Dermis blood vessel endothelial cell (primary cell): ENCODE results near the gene CGRRF1. TPM values are rescaled to one million over a fixed set of nuclear protein-coding genes. Genes with fewer than 3 reads are reported as not detected.

Experiments used
- DNase-seq: peaks from one replicate; pipeline ENCODE4 v3.0.0; 2010
- total RNA-seq: library from RNA; depleted of rRNA; stranded (reverse); fragments of >200 nt; gene quantifications from 2 replicates; pipeline ENCODE4 v1.2.3, GENCODE V29; 2014

Gene CGRRF1
- total RNA-seq, 1 donor from 2014 or later: 20.8 TPM

DNA sequence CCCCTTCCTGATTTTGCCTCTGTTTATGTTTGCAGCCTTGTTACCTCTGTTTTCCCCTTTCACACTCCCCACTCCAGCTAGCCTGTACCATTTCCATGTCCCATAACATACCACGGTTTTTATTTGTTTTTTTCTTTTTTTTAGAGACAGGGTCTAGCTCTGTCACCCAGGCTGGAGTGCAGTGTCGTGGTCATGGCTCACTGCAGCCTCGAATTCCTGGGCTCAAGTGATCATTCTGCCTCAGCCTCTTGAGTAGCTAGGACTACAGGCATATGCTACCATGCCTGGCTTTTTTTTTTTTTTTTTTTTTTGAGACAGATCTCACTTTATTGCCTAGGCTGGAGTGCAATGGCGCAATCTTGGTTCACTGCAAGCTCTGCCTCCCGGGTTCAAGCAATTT lies 38.8 kb downstream of the CGRRF1 start:
- no peak for DNase-seq

DNA sequence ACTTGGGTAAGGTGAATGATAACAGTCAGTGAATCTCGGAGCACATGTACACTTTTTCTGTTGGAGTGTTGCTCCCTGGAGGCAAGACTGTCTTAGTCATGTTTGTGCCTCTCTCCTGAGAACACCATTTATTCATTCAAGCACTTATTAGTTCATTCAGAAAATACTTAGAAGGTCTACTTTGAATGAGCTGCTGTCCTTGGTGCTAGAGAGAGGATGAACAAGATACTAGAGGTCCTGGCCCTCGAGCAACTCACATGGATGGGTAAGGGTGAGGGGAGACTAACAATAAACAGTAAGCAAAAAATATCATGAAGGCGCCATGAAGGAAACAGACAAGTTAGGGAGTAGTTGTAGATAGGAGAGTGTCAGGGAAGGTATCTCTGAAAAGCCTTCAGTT lies 40.2 kb downstream of the CGRRF1 start:
- DNase-seq: peak; percentile 30

DNA sequence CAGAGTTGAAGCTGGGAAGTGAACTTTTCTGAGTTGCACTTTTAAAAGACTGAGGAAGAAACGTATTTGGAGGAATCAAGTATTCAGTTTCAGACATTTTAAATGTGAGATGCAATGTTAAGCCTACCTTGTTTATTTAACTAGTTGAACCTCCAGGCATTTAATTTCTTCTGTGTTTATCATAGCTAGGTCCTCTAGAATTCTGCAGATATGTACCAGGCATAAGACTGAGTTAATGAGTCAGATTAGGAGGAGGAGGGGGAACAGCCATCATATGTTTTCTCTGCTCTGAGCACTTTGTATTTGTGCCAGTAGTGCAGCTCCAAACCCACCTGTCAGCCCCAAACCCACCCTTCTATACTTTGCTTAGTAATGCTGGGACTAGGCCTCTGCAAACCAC lies 40.8 kb downstream of the CGRRF1 start:
- DNase-seq: no peak

DNA sequence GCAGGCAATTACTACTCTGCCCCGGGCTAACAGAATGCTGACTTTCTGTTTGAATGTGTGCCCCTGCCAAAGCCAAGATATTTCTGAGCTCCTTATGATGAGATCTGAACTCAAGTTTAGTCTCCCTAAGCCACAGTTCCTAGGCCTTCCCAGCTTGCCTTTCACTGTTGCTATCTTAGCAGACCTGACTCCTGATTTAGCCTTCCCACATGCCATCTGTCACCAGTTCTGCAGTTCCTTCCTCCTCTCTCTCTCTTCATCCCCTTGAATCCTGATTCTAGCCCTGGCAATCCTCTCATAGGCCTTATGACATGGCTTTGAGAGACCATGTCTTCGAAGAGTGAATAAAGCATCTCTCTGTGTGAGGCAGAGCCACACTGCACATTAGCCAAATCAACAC lies 44.7 kb downstream of the CGRRF1 start:
- DNase-seq: no peak

DNA sequence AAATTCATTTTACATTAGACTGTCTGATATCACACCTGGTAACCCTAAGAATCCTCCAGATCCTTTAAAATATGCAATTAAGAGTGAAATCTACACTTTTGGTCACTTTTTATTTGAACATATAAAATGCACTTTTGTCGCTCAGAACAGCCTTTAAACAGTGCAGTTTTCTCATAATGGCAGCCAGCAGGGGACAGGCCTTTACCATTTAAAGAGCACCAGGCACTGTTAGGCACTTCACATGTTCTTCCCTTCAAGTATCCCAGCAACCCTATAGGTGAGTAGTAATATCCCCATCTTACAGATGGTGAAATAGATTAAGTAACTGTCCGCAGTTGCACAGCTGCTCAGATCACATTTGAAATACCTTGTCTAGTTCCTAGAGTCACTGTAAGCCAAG lies 45.9 kb downstream of the CGRRF1 start:
- peak; percentile 20 for DNase-seq

DNA sequence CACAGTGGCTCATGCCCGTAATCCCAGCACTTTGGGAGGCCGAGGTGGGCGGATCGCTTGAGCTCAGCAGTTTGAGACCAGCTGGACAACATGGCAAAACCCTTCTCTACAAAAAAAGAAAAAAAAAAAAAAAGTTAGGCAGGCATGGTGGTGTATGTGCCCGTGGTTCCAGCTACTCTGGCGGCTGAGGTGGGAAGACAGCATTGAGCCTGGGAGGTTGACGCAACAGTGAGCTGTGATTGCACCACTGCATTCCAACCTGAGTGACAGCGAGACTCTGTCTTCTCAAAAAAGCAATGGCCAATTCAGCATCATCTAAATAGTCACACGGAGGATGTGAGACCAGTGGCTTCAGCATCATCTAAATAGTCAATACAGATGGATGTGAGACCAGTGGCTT lies 46.8 kb downstream of the CGRRF1 start:
- DNase-seq: no peak

DNA sequence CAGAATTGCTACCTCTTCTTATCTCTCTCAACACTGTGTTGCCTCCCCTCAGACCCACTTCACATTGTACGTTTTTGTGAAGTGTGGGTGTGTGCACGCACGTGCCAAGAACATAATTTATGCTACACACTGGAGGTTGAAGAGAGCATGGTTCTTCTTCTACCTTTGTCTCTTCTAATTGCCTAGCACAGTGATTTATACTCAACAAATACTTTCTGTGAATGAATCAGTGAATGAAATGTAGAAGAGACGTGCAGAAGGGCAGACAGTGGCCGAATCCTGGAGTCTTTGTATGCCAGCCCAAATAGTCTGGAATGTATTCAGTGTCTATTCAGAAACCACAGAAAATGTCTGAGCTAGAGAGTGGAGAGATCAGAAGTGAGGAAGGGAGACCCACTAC lies 52.6 kb downstream of the CGRRF1 start:
- no peak for DNase-seq

DNA sequence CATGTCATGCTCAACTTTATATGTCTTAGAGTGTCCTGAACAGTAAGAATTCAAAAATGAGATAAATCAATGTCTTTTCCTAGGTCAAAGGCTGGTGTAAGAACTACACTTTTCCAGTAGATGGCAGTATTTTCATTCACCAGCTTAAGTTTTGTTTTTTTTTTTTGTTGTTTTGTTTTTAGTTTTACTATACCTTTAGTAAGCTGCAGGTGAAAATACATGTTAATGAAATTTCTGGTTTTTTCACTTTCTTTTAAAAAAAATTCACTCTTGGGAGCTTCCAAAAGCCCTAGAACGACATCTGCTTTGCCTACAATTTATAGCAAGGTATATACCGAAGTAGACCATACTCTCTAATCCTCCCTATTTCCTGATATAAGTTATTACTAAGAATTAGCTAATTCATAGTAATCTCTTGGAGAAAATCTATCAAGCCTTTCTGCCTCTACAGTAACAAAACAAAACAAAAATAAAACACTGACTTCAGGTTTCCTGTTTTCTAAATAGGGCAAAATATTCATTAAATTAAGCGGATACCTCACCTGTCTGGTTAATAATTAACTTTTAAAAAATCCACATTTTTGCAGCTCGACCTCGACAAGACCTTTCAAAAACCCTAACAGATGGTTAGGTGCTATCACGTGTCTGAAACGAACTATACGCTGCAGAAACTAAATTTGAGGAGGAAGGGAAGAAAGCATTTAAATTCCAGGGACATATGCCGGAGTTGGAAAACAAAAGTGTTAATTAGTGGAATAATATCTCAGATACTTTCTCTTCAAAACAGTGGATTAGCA lies 54.6 kb downstream of the CGRRF1 start:
- DNase-seq: peak; percentile 73

DNA sequence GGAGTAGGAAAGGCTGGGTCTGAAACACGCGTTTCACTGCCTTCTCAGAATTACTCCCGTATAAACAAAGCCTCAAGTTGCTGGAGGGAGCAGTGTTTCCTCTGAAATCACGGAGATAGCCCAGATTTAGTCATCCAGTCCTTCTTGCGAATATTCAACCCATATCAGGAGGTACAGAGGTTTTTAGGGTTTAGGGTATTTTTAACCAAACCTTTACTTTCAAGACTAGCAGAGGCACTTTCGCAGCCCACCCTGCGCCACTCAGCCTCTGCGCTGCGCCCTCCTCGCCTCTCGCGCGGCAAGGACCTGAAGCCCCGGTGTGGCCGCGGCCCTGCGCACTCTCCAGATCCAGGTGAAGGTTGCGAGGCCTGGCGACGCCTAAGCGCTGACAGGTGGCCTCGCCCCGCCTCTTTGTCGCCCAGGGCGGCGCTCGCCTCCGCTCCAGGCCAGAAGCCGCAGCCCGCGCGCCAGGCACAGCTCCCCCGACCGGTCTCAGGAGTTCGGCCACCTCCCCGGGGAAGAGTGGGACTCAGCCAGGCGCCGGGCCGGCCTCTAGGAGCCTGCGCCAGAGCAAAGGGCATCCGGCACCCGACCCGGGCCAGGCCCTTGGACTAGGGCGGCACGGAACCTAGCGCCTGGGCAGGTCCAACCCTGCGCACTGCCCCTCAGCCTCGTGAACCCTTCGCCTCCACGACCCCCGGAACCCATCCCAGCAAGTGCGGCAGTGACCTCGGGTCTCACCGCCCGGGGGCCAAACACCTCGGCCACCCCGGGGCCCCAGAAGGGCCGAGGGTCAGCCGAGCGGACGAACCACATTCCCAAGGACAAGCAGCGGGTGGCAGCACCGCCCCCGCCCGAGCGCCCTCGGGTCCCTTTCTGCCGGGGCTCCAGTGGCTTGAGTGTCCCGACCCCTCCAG lies 55.4 kb downstream of the CGRRF1 start:
- peak; percentile 68 for DNase-seq

DNA sequence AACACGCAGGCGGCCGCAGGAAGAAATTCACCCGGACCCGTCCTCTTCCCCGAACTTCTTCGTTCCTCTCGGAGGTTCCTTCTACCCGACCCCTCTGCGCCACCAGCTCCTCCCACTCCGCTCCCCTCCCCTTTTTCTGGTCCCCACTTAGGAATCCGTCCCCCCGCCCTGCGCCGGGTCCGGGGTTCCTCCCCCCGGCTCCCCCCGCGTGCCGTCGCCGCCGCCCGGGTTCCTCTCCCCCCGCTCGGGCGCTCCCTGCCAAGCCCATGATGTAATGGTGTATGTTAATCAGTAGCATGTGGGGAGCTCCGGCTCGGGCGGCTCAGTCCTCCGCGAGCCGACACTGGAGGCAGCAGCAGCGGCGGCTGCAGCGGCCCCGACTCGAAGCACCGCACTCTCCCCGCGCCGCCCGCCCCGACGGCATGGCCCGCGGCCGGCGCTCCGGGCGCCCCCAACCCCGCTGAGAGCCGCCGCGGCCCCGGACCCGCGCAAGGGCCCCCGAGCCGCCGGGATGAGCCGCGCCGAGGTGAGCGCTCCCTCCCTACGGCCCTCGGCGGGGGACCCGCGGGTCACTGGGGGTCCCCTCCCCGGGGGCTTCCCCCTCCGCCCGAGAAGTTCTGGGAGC lies 56.2 kb downstream of the CGRRF1 start:
- peak; percentile 94 for DNase-seq

DNA sequence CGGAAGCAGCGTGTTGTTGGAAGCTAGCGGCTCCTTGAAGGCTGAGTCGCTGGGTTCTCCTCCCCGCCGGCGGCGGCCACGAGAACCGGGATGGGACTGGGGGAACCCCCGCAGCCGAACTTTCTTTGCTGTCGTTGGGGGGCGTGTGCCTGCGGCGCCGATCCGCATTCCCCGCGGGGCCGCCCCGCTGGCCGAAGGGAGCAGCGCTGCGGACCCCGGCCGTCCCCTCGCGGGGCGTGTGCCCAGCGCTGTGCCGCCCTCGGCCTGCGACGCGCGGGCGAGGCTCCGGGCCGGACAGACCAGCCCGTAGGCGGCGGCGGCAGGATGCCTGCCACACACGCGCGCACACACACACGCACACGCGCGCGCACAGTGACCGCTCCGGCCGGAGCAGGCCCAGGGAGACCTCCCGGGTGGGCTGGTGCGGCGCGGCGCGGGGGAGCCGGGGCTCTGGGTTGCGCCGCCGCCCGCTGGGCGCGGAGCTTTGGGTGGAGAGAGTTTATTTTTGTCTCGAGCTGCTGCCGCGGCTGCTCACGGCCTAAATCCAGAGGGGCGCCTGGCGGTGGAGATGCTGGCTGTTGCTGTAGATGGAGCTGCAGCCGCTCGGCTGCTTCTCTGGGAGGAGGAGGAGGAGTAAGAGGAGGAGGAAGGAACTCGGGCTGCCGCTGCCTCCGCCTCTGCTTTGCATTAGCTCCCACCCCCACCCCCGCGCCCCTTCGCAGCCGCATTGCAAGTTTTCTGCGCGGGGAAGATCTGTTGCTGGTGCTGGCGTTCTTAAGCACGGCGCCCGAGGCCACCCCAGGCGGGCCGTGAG lies 56.9 kb downstream of the CGRRF1 start, which contains the start of gene SAMD4A:
SAMD4A (plus strand) TSS at position 719 of the 814 bp plus-strand sequence. CDS start 789 bp downstream, outside the sequence.
- peak; percentile 88 for DNase-seq

DNA sequence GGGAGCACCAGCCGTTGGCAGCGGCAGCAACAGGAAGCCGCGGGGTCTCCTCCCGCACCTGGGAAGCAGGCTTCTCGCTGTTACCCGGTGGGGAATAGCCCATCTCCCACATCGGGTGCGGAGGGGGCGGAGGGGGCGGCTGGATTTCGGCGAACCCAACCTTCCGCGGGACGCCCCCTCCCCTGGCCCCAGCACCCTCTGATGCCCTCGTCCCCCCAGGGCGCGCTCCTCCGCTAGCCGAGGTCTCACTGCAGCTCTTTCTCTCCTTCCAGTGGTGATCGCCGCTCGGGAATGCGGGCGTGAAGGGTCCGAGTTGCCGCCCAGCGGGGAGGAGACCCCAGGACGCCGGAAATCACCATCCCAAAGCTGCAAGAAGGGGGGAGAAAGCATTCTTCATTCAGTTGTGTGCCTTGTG lies 57.5 kb downstream of the CGRRF1 start:
- DNase-seq: peak; percentile 44

DNA sequence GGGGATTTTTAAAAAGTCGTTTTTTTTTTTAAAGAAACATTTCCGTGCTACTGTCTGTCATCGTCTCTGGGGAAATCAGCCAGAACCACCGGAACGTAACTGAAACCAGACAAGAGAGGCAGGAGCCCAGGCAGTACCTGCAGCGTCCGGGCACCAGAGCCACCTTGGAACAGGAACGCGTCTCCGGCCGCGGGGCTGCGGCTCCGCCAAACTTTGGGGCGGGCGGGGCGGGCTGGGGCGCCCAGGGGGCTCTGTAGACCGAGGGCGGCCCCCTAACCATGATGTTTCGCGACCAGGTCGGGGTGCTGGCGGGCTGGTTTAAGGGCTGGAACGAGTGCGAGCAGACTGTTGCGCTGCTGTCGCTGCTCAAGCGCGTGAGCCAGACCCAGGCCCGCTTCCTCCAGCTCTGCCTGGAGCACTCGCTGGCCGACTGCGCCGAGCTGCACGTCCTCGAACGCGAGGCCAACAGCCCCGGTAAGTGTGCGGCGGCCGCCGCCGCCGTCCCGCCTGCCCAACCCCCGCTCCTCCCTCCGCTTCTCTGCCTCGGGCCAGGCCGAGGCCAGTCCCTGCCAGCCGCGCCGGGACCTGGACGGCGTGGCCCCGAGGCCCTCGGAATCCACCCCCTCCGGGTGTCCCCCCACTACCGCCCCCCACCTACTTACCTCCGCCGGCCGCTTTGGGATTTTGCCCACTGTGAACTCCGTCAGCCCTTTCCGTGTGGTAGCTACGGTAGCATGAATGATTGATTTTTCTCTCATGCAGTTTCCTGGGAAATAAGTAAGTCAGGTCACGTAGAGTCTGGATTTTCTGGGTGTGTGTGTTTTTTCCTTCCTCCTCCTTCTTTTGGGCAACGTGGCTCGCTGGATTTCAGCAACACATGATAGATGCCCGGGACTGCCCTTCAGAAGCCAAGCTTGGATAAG lies 58.2 kb downstream of the CGRRF1 start:
- DNase-seq: peak; percentile 58

DNA sequence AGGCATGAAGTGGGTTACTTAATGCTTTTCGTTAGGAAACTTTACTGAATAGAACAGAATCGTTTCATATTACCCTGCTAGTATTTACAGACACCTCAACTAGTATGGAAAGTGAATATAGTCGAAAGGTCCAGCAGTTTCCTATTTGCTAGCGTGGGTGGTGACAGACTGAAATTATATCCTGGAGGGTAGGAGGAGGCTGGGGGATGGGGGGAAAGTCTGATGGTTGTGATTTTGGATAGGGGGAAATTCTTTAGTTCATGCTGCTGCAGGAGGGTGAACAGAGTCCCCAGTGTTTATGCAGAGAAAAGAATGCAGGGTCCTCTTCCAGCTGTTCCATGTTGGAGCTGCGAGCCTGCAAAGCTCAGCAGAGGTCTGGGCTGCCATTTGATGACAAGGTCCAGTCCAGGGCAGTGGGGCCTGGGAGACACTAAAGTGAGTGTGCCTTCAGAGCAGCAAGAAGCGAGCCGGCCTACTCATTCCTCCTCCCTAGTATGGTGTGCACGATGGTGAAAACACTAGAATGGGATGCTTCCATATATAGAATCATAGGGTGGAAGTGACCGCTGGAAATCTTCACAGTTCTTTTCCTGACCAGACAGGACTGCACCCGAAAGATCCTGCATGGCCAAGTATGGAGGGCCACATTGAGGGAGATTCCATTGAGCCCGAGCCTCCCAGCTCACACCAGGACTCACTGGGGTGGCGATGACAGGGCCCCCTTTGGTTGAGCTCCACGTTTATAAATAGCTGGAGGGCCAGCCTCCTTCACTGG lies 59.3 kb downstream of the CGRRF1 start:
- DNase-seq: peak; percentile 49

DNA sequence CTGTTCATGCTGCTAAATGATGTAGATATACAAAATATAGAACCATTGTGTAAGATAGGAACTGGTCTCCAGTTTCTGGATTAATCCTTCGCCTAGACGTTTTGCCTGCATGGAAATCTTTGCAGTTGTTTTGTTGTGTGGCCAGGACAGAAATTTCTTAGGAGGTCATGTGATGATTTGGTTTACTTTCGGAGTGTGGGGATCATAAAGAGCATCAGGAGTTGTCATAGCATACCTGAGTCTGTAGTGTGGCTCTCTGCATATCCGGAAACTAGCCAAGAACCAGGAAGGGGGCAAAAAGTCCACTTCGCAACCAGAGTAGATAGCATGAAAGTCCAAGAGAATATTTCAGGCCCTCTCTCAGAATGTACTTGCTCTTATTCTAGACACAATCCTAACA lies 60.3 kb downstream of the CGRRF1 start:
- DNase-seq: no peak

DNA sequence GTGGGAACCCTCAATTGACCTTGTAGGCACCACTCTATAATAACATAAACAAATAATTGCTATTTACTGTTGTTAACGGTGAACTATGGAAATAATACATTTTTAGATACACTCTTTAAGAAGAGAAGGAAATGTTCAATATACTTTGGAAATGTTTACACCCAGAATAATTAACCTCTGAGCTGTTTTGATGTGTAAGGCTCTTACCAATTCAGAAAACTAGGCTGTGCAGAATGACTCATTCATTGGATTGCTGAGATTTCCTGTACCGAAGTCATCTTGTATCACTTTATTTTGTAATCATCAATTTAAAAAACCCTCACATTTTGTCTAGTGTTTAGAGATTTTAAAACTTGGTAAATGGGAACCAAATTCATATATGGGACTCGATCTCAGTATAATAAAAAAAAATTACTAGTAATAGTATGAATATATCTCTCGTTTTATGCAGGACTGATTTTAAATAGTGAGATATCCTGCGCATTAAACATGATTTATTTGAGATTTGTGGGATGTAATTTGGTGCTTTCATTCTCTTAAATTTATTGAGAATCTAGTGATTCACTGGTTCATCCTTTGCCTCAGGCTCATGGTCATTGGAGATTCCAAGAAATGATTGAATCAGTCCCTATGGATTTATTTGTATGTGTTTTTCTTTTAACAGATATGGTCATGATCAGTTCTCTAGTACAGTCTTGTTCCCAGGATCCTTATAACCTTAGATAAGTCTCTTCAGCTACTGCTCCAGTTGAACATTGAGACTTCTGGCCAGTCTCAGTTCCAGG lies 61.1 kb downstream of the CGRRF1 start:
- DNase-seq: peak; percentile 75

DNA sequence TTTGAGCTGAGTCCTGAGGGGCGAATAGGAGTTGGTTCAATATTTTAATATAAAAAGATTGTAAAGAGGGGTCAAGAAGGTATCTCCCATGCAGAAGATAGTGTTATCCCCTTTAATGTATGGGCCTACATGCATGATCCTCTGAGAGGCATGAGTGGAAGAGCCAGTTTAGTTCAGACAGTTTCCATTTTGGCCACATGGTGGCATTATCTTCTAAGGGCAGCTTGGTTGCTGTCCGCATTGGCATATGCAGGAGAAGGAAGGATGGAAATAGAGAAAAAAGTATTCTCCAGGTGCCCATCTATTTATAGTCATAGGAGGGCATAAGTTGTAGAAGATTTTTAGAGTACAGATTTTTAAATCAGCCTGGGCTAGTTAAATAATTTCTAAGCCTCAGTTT lies 62.6 kb downstream of the CGRRF1 start:
- DNase-seq: peak; percentile 65

DNA sequence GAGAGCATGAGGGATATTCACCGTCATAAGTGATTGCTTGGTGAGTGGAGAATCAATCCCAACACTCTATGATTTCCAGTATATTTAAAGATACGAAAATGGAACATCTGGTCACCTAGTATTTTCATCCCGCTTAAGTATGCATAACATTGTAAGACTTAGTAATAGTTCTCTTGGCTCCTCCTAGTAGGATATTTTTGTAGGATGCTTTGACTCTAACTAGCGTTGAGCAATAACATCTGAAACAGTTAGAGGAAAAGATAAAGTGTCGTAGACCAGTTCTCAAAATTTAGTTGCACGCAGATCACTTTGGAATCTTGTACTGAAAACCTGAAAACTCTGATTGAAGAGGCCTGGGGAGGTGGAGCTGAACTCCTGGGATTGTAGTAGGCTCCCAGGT lies 64.8 kb downstream of the CGRRF1 start:
- DNase-seq: no peak

DNA sequence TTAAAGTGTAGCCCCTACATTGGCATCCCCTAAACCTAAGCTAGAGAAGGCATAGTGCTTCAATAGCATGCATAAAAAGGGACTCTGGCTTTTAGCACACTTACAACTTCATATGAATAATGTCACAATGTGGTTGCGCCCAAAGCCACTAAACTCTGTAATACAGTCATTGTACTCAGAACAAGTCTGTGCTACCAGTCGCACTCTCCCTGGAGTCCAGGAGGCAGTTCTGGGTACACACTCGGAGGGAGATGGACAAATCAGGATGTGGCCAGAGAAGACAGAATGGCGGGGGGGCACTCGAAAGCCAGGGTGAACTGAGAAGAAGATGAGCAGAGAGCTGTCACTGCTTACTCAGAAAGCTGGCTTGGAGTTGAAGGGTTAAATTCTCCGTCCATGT lies 67.8 kb downstream of the CGRRF1 start:
- no peak for DNase-seq
